GM12865 (cell line): ENCODE measurements around the gene CIDEC.
A peak's percentile ranks its signal among the peaks of the same experiment; 100 is the strongest.
"Not testable (repeated sequence)": the region's sequence is repeated elsewhere in the genome, so short reads cannot be mapped to it uniquely, and the experiment has no call there.

Experiments
- DNase-seq: peaks from one replicate; pipeline ENCODE4 v3.0.0; 2010; ENCODE audit warnings: low read depth
- H3K4me3 ChIP-seq: 2 replicates; pipeline ENCODE4 v1.5.1; 2011; ENCODE audit warnings: mild to moderate bottlenecking, low read depth, low read length, control low read depth
- CTCF ChIP-seq: IDR thresholded peaks from 2 replicates; pipeline ENCODE4 v1.5.1; 2011; ENCODE audit warnings: low read length, control low read depth, low read depth, inconsistent platforms; ENCODE audit not compliant: insufficient read depth; ENCODE audit errors: missing control alignments

CIDEC gene

GRCh38 chr3:9848860-9849259 lies 31.2 kb downstream of the CIDEC start:
- DNase-seq: peak; percentile 41
- not testable (repeated sequence) for H3K4me3 ChIP-seq
- peak; percentile 41 for TF ChIP-seq CTCF

GRCh38 chr3:9847870-9848269 lies 32.2 kb downstream of the CIDEC start:
- DNase-seq: not testable (repeated sequence)

GRCh38 chr3:9846931-9847488 lies 33.0 kb downstream of the CIDEC start:
- no peak for TF ChIP-seq CTCF
- no peak for DNase-seq
- no peak overlapping the region for H3K4me3 ChIP-seq

More at GRCh38 chr3:9847870-9848269, 32.2 kb downstream of the CIDEC start:
- H3K4me3 ChIP-seq: not testable (repeated sequence)

- DNase-seq: no peak
- no peak for TF ChIP-seq CTCF
- no peak overlapping the region for H3K4me3 ChIP-seq
These were observed 33.8 kb downstream of the CIDEC start for GRCh38 chr3:9846231-9846630.

- peak; percentile 98 for DNase-seq
- peak within 1 kb of the TSS; percentile 92 for H3K4me3 ChIP-seq
- no peak for TF ChIP-seq CTCF
These were observed 36.2 kb downstream of the CIDEC start, which contains the start of gene RPUSD3 for GRCh38 chr3:9843715-9844438. Gene RPUSD3 (minus strand): TSS chr3:9844008. CDS start chr3:9843990, 18 bp downstream.

GRCh38 chr3:9841015-9841414 lies 39.0 kb downstream of the CIDEC start:
- H3K4me3 ChIP-seq: no peak overlapping the region
- TF ChIP-seq CTCF: no peak
- no peak for DNase-seq

- H3K4me3 ChIP-seq: no peak overlapping the region
- no peak for DNase-seq
- no peak for TF ChIP-seq CTCF
These were observed 41.2 kb downstream of the CIDEC start for GRCh38 chr3:9838856-9839255.
